GM23338 (cell line): Measurements from ENCODE around the gene ELOVL2. TPM values are rescaled to one million over a fixed set of nuclear protein-coding genes. Genes with fewer than 3 reads are reported as not detected.
A peak's percentile ranks its signal among the peaks of the same experiment; 100 is the strongest.

ENCODE experiments used
- ATAC-seq: fragments of 200-7000 bp; cut with Tn5 transposase; 3 replicates; pipeline ENCODE4 v1.9.1; 2020
- DNase-seq: peaks from one replicate; pipeline ENCODE4 v3.0.0-alpha.2; 2015; ENCODE audit warnings: low spot score
- H2AFZ ChIP-seq: fragments of 200-600 bp; sonication (generic); 2 replicates; pipeline ENCODE4 v1.8.0; 2016; ENCODE audit warnings: antibody characterized with exemption, mild to moderate bottlenecking, moderate library complexity
- H3F3A ChIP-seq: fragments of 200-600 bp; sonication (generic); replicated peaks from 2 replicates; pipeline ENCODE4 v1.8.0; 2017; ENCODE audit warnings: antibody characterized with exemption, mixed run types, low read depth
- H3K27ac ChIP-seq: fragments of 200-600 bp; sonication (generic); 2 replicates; pipeline ENCODE4 v1.6.1; 2016; ENCODE audit warnings: low read depth
- H3K27me3 ChIP-seq: fragments of 200-600 bp; sonication (generic); 2 replicates; pipeline ENCODE4 v1.8.0; 2016; ENCODE audit warnings: mild to moderate bottlenecking, mixed run types, moderate library complexity; ENCODE audit not compliant: insufficient read depth
- H3K36me3 ChIP-seq: fragments of 200-600 bp; sonication (generic); 2 replicates; pipeline ENCODE4 v1.8.0; 2016; ENCODE audit warnings: mild to moderate bottlenecking; ENCODE audit not compliant: insufficient read depth
- H3K4me1 ChIP-seq: fragments of 200-600 bp; sonication (generic); 2 replicates; pipeline ENCODE4 v1.8.0; 2016; ENCODE audit warnings: mild to moderate bottlenecking, moderate library complexity; ENCODE audit not compliant: insufficient read depth
- H3K4me2 ChIP-seq: fragments of 200-600 bp; sonication (generic); 2 replicates; pipeline ENCODE4 v1.7.1; 2017; ENCODE audit warnings: mixed run types
- H3K4me3 ChIP-seq: fragments of 200-600 bp; sonication (generic); 2 replicates; pipeline ENCODE4 v1.6.1; 2016; ENCODE audit warnings: mixed run types
- H3K79me2 ChIP-seq: fragments of 200-600 bp; sonication (generic); replicated peaks from 2 replicates; pipeline ENCODE4 v1.8.0; 2017; ENCODE audit warnings: mild to moderate bottlenecking; ENCODE audit not compliant: insufficient read depth
- H3K9me2 ChIP-seq: fragments of 200-600 bp; sonication (generic); 2 replicates; pipeline ENCODE4 v1.8.0; 2017; ENCODE audit not compliant: insufficient read depth
- H4K20me1 ChIP-seq: fragments of 200-600 bp; sonication (generic); replicated peaks from 2 replicates; pipeline ENCODE4 v1.8.0; 2017; ENCODE audit warnings: mild to moderate bottlenecking; ENCODE audit not compliant: insufficient read depth
- H3K27ac Mint-ChIP-seq: 2 replicates; pipeline ENCODE4 v1.8.0; 2020; ENCODE audit warnings: inconsistent platforms, mild to moderate bottlenecking, moderate library complexity, mixed read lengths
- H3K27me3 Mint-ChIP-seq: 3 replicates; pipeline ENCODE4 v1.8.0; 2022; ENCODE audit warnings: low read depth, mild to moderate bottlenecking, moderate library complexity, mixed read lengths, inconsistent platforms; ENCODE audit not compliant: insufficient read depth, poor library complexity
- H3K36me3 Mint-ChIP-seq: 3 replicates; pipeline ENCODE4 v1.8.0; 2021; ENCODE audit warnings: low read depth, mild to moderate bottlenecking, inconsistent platforms, moderate library complexity, mixed read lengths
- H3K4me1 Mint-ChIP-seq: 3 replicates; pipeline ENCODE4 v1.8.0; 2020; ENCODE audit warnings: mild to moderate bottlenecking, inconsistent platforms, mixed read lengths
- H3K4me3 Mint-ChIP-seq: 3 replicates; pipeline ENCODE4 v1.8.0; 2021; ENCODE audit warnings: moderate library complexity, mild to moderate bottlenecking, inconsistent platforms, mixed read lengths
- H3K9me3 Mint-ChIP-seq: 3 replicates; pipeline ENCODE4 v1.8.0; 2020; ENCODE audit warnings: moderate library complexity, mild to moderate bottlenecking, inconsistent platforms, mixed read lengths
- CREB1 ChIP-seq: fragments of 250-450 bp; sonication (Bioruptor Pico); IDR thresholded peaks from 2 replicates; pipeline ENCODE4 v1.5.0; 2020; ENCODE audit warnings: low read depth, mild to moderate bottlenecking, moderate library complexity
- CTCF ChIP-seq, 2 experiments: fragments of 200-600 bp in 1 of 2; sonication (generic) in 1 of 2; conservative IDR thresholded peaks; 2 replicates each; pipeline versions ENCODE4 v1.5.1 to v1.6.1; 2016 to 2017; ENCODE audit warnings: antibody characterized with exemption in 2 of 2, low read depth in 2 of 2, mild to moderate bottlenecking in 2 of 2, moderate library complexity in 1 of 2
- EZH2 ChIP-seq: fragments of 200-600 bp; sonication (generic); IDR thresholded peaks from one replicate; pipeline ENCODE4 v1.8.0; 2017; ENCODE audit warnings: antibody characterized with exemption, mild to moderate bottlenecking, low read depth; ENCODE audit not compliant: unreplicated experiment
- EZH2phosphoT487 ChIP-seq: fragments of 200-600 bp; sonication (generic); IDR thresholded peaks from one replicate; pipeline ENCODE4 v1.8.1; 2018; ENCODE audit warnings: antibody characterized with exemption; ENCODE audit not compliant: unreplicated experiment
- JUNB ChIP-seq: IDR thresholded peaks from one replicate; pipeline ENCODE4 v1.6.1; 2016; ENCODE audit warnings: antibody characterized with exemption; ENCODE audit not compliant: unreplicated experiment
- POLR2AphosphoS5 ChIP-seq: IDR thresholded peaks from 2 replicates; pipeline ENCODE4 v1.6.1; 2016; ENCODE audit warnings: antibody characterized with exemption, low read depth
- REST ChIP-seq: IDR thresholded peaks from one replicate; pipeline ENCODE4 v1.6.1; 2018; ENCODE audit warnings: antibody characterized with exemption; ENCODE audit not compliant: unreplicated experiment
- ZNF331 ChIP-seq: fragments of 250-450 bp; sonication (Bioruptor Pico); IDR thresholded peaks from 2 replicates; pipeline ENCODE4 v1.5.0; 2020; ENCODE audit warnings: low read depth, mild to moderate bottlenecking, moderate library complexity
- ZNF462 ChIP-seq: fragments of 250-450 bp; sonication (Bioruptor Pico); IDR thresholded peaks from 2 replicates; pipeline ENCODE4 v1.5.0; 2020; ENCODE audit warnings: mild to moderate bottlenecking, moderate library complexity
- polyA plus RNA-seq: library from polyadenylated mRNA; unstranded; fragments of >200 nt; fragmentation: Nextera tagmentation; extraction: Ambion mirVana; gene quantifications from 2 replicates; pipeline ENCODE4 v1.2.1, GENCODE V29; 2016
- total RNA-seq: library from RNA; depleted of rRNA; stranded (reverse); fragments of >200 nt; shearing (Covaris generic); gene quantifications from 2 replicates; pipeline ENCODE4 v1.2.3, GENCODE V29; 2014

ELOVL2 gene
- total and polyA plus RNA-seq, 2 experiments from 2014 or later: 1.2 to 1.6 TPM

- TF ChIP-seq ZNF462 (CRISPR knock-in tag): no peak
- no peak for TF ChIP-seq CREB1 (CRISPR knock-in tag)
- no peak for TF ChIP-seq ZNF331
- no peak for TF ChIP-seq CTCF (conservative IDR thresholded peaks at IDR 0.05; ENCODE audit: low read depth in 2 of 2)
- no peak for TF ChIP-seq JUNB
Measured at GRCh38 chr6:11069760-11070159, 25.7 kb upstream of the ELOVL2 start (continued).

GRCh38 chr6:11067348-11067747, 23.2 kb upstream of the ELOVL2 start:
- Mint-ChIP-seq H3K9me3 (no peaks in the 10 kb centered on the region), H3K4me3 (no peak overlapping the region), H3K27ac (no peak overlapping the region), H3K27me3 (peaks cover 2% of the 10 kb centered on the region), H3K4me1 (peaks cover 4% of the 10 kb centered on the region; the same call in 2 of the 3 replicates), H3K36me3 (no peaks in the 10 kb centered on the region)
- Histone ChIP-seq H3F3A (no peaks in the 10 kb centered on the region), H3K9me2 (no peaks in the 10 kb centered on the region), H2AFZ (peak overlapping the region; percentile 89), H4K20me1 (no peaks in the 10 kb centered on the region), H3K4me3 (no peak overlapping the region), H3K4me2 (no peak overlapping the region), H3K27me3 (no peaks in the 10 kb centered on the region), H3K4me1 (no peaks in the 10 kb centered on the region), H3K27ac (no peak overlapping the region), H3K79me2 (no peaks in the 10 kb centered on the region), H3K36me3 (no peaks in the 10 kb centered on the region)
- no peak for DNase-seq
- ATAC-seq: no peak
- TF ChIP-seq EZH2: no peak
- no peak for TF ChIP-seq JUNB
- TF ChIP-seq POLR2AphosphoS5: no peak
- no peak for TF ChIP-seq REST
- TF ChIP-seq EZH2phosphoT487: no peak
- TF ChIP-seq CTCF (conservative IDR thresholded peaks at IDR 0.05; ENCODE audit: low read depth in 2 of 2): no peak
